HepG2 (cell line): ENCODE measurements around the gene VAMP5. TPM values are rescaled to one million over a fixed set of nuclear protein-coding genes. Genes with fewer than 3 reads are reported as not detected.

Experiments
- ATAD3A ChIP-seq: sonication (generic); formaldehyde crosslinking; IDR thresholded peaks from 2 replicates; pipeline ENCODE4 v1.4.0; 2020; ENCODE audit warnings: missing genetic modification reagents
- CSRNP2 ChIP-seq: sonication (generic); formaldehyde crosslinking; conservative IDR thresholded peaks from 2 replicates; pipeline ENCODE4 v1.8.0; 2022; ENCODE audit warnings: low read depth, missing genetic modification reagents
- GATAD1 ChIP-seq: IDR thresholded peaks from 2 replicates; pipeline ENCODE4 v1.6.1; 2016; ENCODE audit warnings: missing genetic modification reagents, missing compliant biosample characterization
- HNF4A ChIP-seq: sonication (generic); formaldehyde crosslinking; IDR thresholded peaks from 2 replicates; pipeline ENCODE4 v1.4.0; 2020; ENCODE audit warnings: missing genetic modification reagents
- KIAA2018 ChIP-seq: sonication (generic); formaldehyde crosslinking; IDR thresholded peaks from 2 replicates; pipeline ENCODE4 v1.5.0; 2020; ENCODE audit warnings: mild to moderate bottlenecking, missing genetic modification reagents, borderline replicate concordance
- MIER2 ChIP-seq: IDR thresholded peaks from 2 replicates; pipeline ENCODE4 v1.6.1; 2016; ENCODE audit warnings: missing biosample characterization, missing genetic modification reagents
- NFKB2 ChIP-seq: sonication (generic); formaldehyde crosslinking; IDR thresholded peaks from 2 replicates; pipeline ENCODE4 v1.4.0; 2020; ENCODE audit warnings: missing genetic modification reagents, borderline replicate concordance
- TEAD3 ChIP-seq: optimal IDR thresholded peaks from 2 replicates; pipeline ENCODE3; 2016; ENCODE audit warnings: borderline replicate concordance
- ZNF335 ChIP-seq: sonication (generic); formaldehyde crosslinking; IDR thresholded peaks from 2 replicates; pipeline ENCODE4 v1.4.0; 2020; ENCODE audit warnings: missing genetic modification reagents
- ZNF383 ChIP-seq: sonication (generic); formaldehyde crosslinking; IDR thresholded peaks from 2 replicates; pipeline ENCODE4 v1.4.0; 2020; ENCODE audit warnings: missing genetic modification reagents, mild to moderate bottlenecking, borderline replicate concordance
- ZNF598 ChIP-seq: sonication (generic); formaldehyde crosslinking; IDR thresholded peaks from 2 replicates; pipeline ENCODE4 v1.5.1; 2020; ENCODE audit warnings: mild to moderate bottlenecking, missing genetic modification reagents, borderline replicate concordance
- ZNF737 ChIP-seq: sonication (generic); formaldehyde crosslinking; IDR thresholded peaks from 2 replicates; pipeline ENCODE4 v1.5.0; 2020; ENCODE audit warnings: missing genetic modification reagents, mild to moderate bottlenecking, borderline replicate concordance
- ZNF747 ChIP-seq: sonication (generic); formaldehyde crosslinking; IDR thresholded peaks from 2 replicates; pipeline ENCODE4 v1.8.1; 2023; ENCODE audit warnings: missing genetic modification reagents, mild to moderate bottlenecking, borderline replicate concordance
- ZNF891 ChIP-seq: sonication (generic); formaldehyde crosslinking; IDR thresholded peaks from 2 replicates; pipeline ENCODE4 v1.5.0; 2020; ENCODE audit warnings: mild to moderate bottlenecking, missing genetic modification reagents
- ZSCAN20 ChIP-seq: sonication (generic); formaldehyde crosslinking; IDR thresholded peaks from 2 replicates; pipeline ENCODE4 v1.4.0; 2020; ENCODE audit warnings: missing genetic modification reagents, mild to moderate bottlenecking, borderline replicate concordance
- ZSCAN30 ChIP-seq: sonication (generic); formaldehyde crosslinking; IDR thresholded peaks from 2 replicates; pipeline ENCODE4 v1.5.0; 2020; ENCODE audit warnings: mild to moderate bottlenecking, missing genetic modification reagents
- ZXDC ChIP-seq: sonication (generic); formaldehyde crosslinking; IDR thresholded peaks from 2 replicates; pipeline ENCODE4 v1.5.0; 2020; ENCODE audit warnings: mild to moderate bottlenecking, missing genetic modification reagents
- polyA plus RNA-seq, 8 experiments: library from polyadenylated mRNA; depleted of rRNA in 3 of 8; stranded (reverse) in 7 of 8; unstranded in 1 of 8; fragments of >200 nt; fragmentation: Illumina TruSeq in 4 of 8; extraction: Trizol in 4 of 8; gene quantifications; 2 replicates each; pipeline versions ENCODE4 v1.2.1 to v1.2.3, GENCODE V29; 2011 to 2016; ENCODE audit warnings: low read depth in 4 of 8, missing spikeins in 1 of 8, mixed read lengths in 1 of 8; ENCODE audit not compliant: insufficient read depth in 1 of 8
- total RNA-seq, 5 experiments: library from RNA; depleted of rRNA; stranded (reverse); fragments of >200 nt; fragmentation: Illumina TruSeq; extraction: Trizol; gene quantifications; 2 replicates each; pipeline ENCODE4 v1.2.3, GENCODE V29; 2016; ENCODE audit warnings: low read depth in 1 of 5

The VAMP5 gene
- total and polyA plus RNA-seq, 2 of the 13 experiments (the other 11 are each of a cell fraction or from before 2014, with no cell fraction given): 7.2 to 56.7 TPM

- peak; percentile 39; the same call in 1 of the 2 replicates for TF ChIP-seq ZXDC (CRISPR knock-in tag)
- TF ChIP-seq ZNF891: no peak
- peak; percentile 63; the same call in 1 of the 2 replicates for TF ChIP-seq KIAA2018
- no peak for TF ChIP-seq ATAD3A (CRISPR knock-in tag)
- TF ChIP-seq CSRNP2 (CRISPR knock-in tag): no peak; the same call in none of the 2 replicates
- no peak for TF ChIP-seq ZSCAN30 (CRISPR knock-in tag)
- TF ChIP-seq TEAD3 (CRISPR knock-in tag): no peak
- no peak; the same call in 1 of the 2 replicates for TF ChIP-seq HNF4A
- no peak for TF ChIP-seq ZNF383 (CRISPR knock-in tag)
- TF ChIP-seq ZNF598: no peak
- TF ChIP-seq ZNF747 (CRISPR knock-in tag): peak; percentile 93
- 0 out of 2 replicates have a peak, but pooled peaks have one; percentile 12 for TF ChIP-seq ZNF335 (CRISPR knock-in tag)
- peak; percentile 59; the same call in 1 of the 2 replicates for TF ChIP-seq ZSCAN20 (CRISPR knock-in tag)
- TF ChIP-seq GATAD1 (CRISPR knock-in tag): 0 out of 2 replicates have a peak, but pooled peaks have one; percentile 48
- peak; percentile 54 for TF ChIP-seq NFKB2 (CRISPR knock-in tag)
- TF ChIP-seq ZNF737 (CRISPR knock-in tag): peak; percentile 50; the same call in 1 of the 2 replicates
- TF ChIP-seq MIER2 (CRISPR knock-in tag): no peak
These were observed 44.7 kb upstream of the VAMP5 start (continued) for GRCh38 chr2:85539361-85540132.
